ENCODE data around the gene KCMF1. TPM values are rescaled to one million over a fixed set of nuclear protein-coding genes. Genes with fewer than 3 reads are reported as not detected.
A peak's percentile ranks its signal among the peaks of the same experiment; 100 is the strongest.

The KCMF1 gene
- total and polyA plus RNA-seq, 10 of the 15 experiments (the other 5 are each of a cell fraction or from before 2014, with no cell fraction given), result 8.4 to 124 (median 43.0) TPM

DNA sequence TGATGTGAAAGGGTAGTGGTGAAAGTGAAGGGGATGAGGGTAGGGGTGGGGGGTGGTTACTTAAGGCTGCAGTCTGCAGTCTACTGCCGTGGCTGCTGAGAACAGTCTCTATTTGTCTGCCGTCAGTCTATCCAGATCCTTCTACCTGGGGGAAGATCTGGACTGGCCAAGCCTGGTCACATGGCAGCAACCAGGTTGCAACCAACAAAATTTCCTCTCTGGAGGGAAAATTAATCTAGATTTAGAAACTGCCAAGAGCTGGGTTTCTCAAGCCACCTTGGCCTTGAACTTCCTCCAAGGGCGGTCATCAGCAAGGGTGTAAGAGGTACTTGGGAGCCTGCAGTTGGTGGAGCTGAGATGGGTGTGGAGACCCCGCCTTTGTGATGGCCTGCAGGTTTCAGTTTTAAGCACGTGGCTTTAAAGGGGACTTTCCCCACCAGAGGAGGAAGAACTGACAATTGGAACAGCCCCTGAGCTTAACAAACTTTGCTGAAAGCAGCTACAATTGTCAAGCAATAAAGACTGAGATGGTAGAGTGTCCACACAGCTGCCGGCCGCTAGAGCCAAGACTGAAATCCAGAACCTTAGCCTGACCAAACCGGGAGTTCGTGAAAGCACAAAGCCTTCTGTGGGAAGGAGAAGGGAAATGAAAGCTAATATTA is 31.4 kb upstream of the KCMF1 start (continued):
- TF ChIP-seq, protein P1, sequence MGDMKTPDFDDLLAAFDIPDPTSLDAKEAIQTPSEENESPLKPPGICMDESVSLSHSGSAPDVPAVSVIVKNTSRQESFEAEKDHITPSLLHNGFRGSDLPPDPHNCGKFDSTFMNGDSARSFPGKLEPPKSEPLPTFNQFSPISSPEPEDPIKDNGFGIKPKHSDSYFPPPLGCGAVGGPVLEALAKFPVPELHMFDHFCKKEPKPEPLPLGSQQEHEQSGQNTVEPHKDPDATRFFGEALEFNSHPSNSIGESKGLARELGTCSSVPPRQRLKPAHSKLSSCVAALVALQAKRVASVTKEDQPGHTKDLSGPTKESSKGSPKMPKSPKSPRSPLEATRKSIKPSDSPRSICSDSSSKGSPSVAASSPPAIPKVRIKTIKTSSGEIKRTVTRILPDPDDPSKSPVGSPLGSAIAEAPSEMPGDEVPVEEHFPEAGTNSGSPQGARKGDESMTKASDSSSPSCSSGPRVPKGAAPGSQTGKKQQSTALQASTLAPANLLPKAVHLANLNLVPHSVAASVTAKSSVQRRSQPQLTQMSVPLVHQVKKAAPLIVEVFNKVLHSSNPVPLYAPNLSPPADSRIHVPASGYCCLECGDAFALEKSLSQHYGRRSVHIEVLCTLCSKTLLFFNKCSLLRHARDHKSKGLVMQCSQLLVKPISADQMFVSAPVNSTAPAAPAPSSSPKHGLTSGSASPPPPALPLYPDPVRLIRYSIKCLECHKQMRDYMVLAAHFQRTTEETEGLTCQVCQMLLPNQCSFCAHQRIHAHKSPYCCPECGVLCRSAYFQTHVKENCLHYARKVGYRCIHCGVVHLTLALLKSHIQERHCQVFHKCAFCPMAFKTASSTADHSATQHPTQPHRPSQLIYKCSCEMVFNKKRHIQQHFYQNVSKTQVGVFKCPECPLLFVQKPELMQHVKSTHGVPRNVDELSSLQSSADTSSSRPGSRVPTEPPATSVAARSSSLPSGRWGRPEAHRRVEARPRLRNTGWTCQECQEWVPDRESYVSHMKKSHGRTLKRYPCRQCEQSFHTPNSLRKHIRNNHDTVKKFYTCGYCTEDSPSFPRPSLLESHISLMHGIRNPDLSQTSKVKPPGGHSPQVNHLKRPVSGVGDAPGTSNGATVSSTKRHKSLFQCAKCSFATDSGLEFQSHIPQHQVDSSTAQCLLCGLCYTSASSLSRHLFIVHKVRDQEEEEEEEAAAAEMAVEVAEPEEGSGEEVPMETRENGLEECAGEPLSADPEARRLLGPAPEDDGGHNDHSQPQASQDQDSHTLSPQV (IDR thresholded peaks at IDR 0.05), result no peak
- TF ChIP-seq, protein P2, sequence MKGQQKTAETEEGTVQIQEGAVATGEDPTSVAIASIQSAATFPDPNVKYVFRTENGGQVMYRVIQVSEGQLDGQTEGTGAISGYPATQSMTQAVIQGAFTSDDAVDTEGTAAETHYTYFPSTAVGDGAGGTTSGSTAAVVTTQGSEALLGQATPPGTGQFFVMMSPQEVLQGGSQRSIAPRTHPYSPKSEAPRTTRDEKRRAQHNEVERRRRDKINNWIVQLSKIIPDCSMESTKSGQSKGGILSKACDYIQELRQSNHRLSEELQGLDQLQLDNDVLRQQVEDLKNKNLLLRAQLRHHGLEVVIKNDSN (IDR thresholded peaks at IDR 0.05; ENCODE audit: borderline replicate concordance, extremely low read length, insufficient read depth, low read depth, low read length), result peak; percentile 34
- TF ChIP-seq, protein P3, sequence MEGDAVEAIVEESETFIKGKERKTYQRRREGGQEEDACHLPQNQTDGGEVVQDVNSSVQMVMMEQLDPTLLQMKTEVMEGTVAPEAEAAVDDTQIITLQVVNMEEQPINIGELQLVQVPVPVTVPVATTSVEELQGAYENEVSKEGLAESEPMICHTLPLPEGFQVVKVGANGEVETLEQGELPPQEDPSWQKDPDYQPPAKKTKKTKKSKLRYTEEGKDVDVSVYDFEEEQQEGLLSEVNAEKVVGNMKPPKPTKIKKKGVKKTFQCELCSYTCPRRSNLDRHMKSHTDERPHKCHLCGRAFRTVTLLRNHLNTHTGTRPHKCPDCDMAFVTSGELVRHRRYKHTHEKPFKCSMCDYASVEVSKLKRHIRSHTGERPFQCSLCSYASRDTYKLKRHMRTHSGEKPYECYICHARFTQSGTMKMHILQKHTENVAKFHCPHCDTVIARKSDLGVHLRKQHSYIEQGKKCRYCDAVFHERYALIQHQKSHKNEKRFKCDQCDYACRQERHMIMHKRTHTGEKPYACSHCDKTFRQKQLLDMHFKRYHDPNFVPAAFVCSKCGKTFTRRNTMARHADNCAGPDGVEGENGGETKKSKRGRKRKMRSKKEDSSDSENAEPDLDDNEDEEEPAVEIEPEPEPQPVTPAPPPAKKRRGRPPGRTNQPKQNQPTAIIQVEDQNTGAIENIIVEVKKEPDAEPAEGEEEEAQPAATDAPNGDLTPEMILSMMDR (IDR thresholded peaks at IDR 0.05 in 2 of 3, conservative IDR thresholded peaks at IDR 0.05 in 1 of 3; ENCODE audit: control insufficient read depth in 2 of 3, extremely low read depth in 1 of 3, insufficient read depth in 1 of 3, low read depth in 3 of 3, low read length in 3 of 3), result 0 out of 6 replicates have a peak, but pooled peaks of 1 of the 3 experiments have one; percentile 5
- peak; percentile 47; the same call in 1 of the 2 replicates for TF ChIP-seq MTA2 (IDR thresholded peaks at IDR 0.05; ENCODE audit: low read depth)
- TF ChIP-seq NBN (IDR thresholded peaks at IDR 0.05), result peak; percentile 76
- peak; percentile 90; the same call in 1 of the 2 replicates for TF ChIP-seq ESRRA (IDR thresholded peaks at IDR 0.05; ENCODE audit: low read length)
- no peak for TF ChIP-seq NRF1 (conservative IDR thresholded peaks at IDR 0.05; ENCODE audit: low read depth, low read length)
- TF ChIP-seq, protein P4, sequence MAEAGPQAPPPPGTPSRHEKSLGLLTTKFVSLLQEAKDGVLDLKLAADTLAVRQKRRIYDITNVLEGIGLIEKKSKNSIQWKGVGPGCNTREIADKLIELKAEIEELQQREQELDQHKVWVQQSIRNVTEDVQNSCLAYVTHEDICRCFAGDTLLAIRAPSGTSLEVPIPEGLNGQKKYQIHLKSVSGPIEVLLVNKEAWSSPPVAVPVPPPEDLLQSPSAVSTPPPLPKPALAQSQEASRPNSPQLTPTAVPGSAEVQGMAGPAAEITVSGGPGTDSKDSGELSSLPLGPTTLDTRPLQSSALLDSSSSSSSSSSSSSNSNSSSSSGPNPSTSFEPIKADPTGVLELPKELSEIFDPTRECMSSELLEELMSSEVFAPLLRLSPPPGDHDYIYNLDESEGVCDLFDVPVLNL (IDR thresholded peaks at IDR 0.05; ENCODE audit: low read depth, low read length), result no peak
- no peak for TF ChIP-seq JUNB (IDR thresholded peaks at IDR 0.05)
- 0 out of 2 replicates have a peak, but pooled peaks have one; percentile 39 for TF ChIP-seq MEF2A (IDR thresholded peaks at IDR 0.05; ENCODE audit: insufficient read depth, low read depth, low read length)
- TF ChIP-seq MYB (IDR thresholded peaks at IDR 0.05; ENCODE audit: borderline replicate concordance, low read depth, low read length), result no peak
